Loucy (cell line): Measurements from ENCODE around the gene TNFAIP3.

Experiments used
- H2AFZ ChIP-seq: fragments of 200-600 bp; sonication (generic); 2 replicates; pipeline ENCODE4 v1.6.0; 2016; ENCODE audit warnings: antibody characterized with exemption, mild to moderate bottlenecking, low read length, moderate library complexity
- H3F3A ChIP-seq: fragments of 200-600 bp; 2 replicates; pipeline ENCODE4 v1.6.0; 2016; ENCODE audit warnings: antibody characterized with exemption, low read depth, mild to moderate bottlenecking
- H3K27me3 ChIP-seq: fragments of 200-600 bp; sonication (generic); 2 replicates; pipeline ENCODE4 v1.6.1; 2014; ENCODE audit warnings: low read length, mild to moderate bottlenecking; ENCODE audit not compliant: insufficient read depth, poor library complexity, severe bottlenecking
- H3K36me3 ChIP-seq: fragments of 200-600 bp; sonication (generic); 2 replicates; pipeline ENCODE4 v1.6.1; 2016; ENCODE audit warnings: low read length; ENCODE audit not compliant: insufficient read depth
- H3K4me1 ChIP-seq: fragments of 200-600 bp; sonication (generic); 2 replicates; pipeline ENCODE4 v1.5.1; 2014; ENCODE audit warnings: low read length, mild to moderate bottlenecking; ENCODE audit not compliant: insufficient read depth, poor library complexity, severe bottlenecking
- H3K4me2 ChIP-seq: fragments of 200-600 bp; sonication (generic); 2 replicates; pipeline ENCODE4 v1.6.0; 2014; ENCODE audit warnings: antibody characterized with exemption, low read length, low read depth, mild to moderate bottlenecking; ENCODE audit not compliant: poor library complexity, severe bottlenecking
- H3K4me3 ChIP-seq: fragments of 200-600 bp; sonication (generic); 2 replicates; pipeline ENCODE4 v1.5.1; 2014; ENCODE audit warnings: low read length, mild to moderate bottlenecking, mixed read lengths; ENCODE audit not compliant: poor library complexity, severe bottlenecking
- H3K79me2 ChIP-seq: fragments of 200-600 bp; sonication (generic); 2 replicates; pipeline ENCODE4 v1.6.1; 2014; ENCODE audit warnings: low read length; ENCODE audit not compliant: insufficient read depth
- H3K9ac ChIP-seq: fragments of 200-600 bp; sonication (generic); 2 replicates; pipeline ENCODE4 v1.6.0; 2014; ENCODE audit warnings: mild to moderate bottlenecking, low read depth, low read length, moderate library complexity; ENCODE audit not compliant: poor library complexity, severe bottlenecking
- H3K9me2 ChIP-seq: fragments of 200-600 bp; sonication (generic); replicated peaks from 2 replicates; pipeline ENCODE4 v1.6.1; 2016; ENCODE audit warnings: low read depth, low read length, mixed read lengths
- H3K9me3 ChIP-seq: fragments of 200-600 bp; sonication (generic); 2 replicates; pipeline ENCODE4 v1.6.1; 2014; ENCODE audit warnings: mild to moderate bottlenecking, antibody characterized with exemption, low read length, low read depth; ENCODE audit not compliant: insufficient read depth
- H4K20me1 ChIP-seq: fragments of 200-600 bp; sonication (generic); 2 replicates; pipeline ENCODE4 v1.6.0; 2014; ENCODE audit warnings: antibody characterized with exemption, low read length, mild to moderate bottlenecking; ENCODE audit not compliant: insufficient read depth, poor library complexity, severe bottlenecking
- CTCF ChIP-seq: fragments of 200-600 bp; sonication (generic); conservative IDR thresholded peaks from 2 replicates; pipeline ENCODE4 v1.5.1; 2014; ENCODE audit warnings: mild to moderate bottlenecking, antibody characterized with exemption, low read length
- EZH2phosphoT487 ChIP-seq: fragments of 200-600 bp; IDR thresholded peaks from 2 replicates; pipeline ENCODE4 v1.6.1; 2018; ENCODE audit warnings: antibody characterized with exemption, mild to moderate bottlenecking, moderate library complexity, borderline replicate concordance

TNFAIP3 gene

GRCh38 chr6:137931849-137932465, 64.9 kb downstream of the TNFAIP3 start:
- H3K4me3 ChIP-seq: no peak overlapping the region
- H3K27me3 ChIP-seq: no peaks in the 10 kb centered on the region
- TF ChIP-seq CTCF: no peak
- TF ChIP-seq EZH2phosphoT487: no peak
- no peak overlapping the region for H3K9ac ChIP-seq
- peaks cover 8% of the 10 kb centered on the region; the same call in 1 of the 2 replicates for H3K9me3 ChIP-seq
- no peaks in the 10 kb centered on the region for H4K20me1 ChIP-seq
- H3K36me3 ChIP-seq: no peaks in the 10 kb centered on the region; the same call in 1 of the 2 replicates
- peaks cover 21% of the 10 kb centered on the region for H3K4me1 ChIP-seq
- H3F3A ChIP-seq: peaks cover 8% of the 10 kb centered on the region; the same call in 1 of the 2 replicates
- no peaks in the 10 kb centered on the region for H3K79me2 ChIP-seq
- no peak overlapping the region for H3K4me2 ChIP-seq
- H3K9me2 ChIP-seq: no peaks in the 10 kb centered on the region
- H2AFZ ChIP-seq: no peak overlapping the region
